ENCODE results near the gene SASH3.
A peak's percentile ranks its signal among the peaks of the same experiment; 100 is the strongest.

Gene SASH3

GRCh38 chrX:129750971-129751370, 28.8 kb upstream of the SASH3 start:
- Histone ChIP-seq H3K9me3 (no peaks in the 10 kb centered on the region), H3K36me3 (no peaks in the 10 kb centered on the region), H3K27ac (peak overlapping the region; percentile 71), H3K27me3 (no peaks in the 10 kb centered on the region), H3K4me1 (ENCODE audit: control insufficient read depth in 1 of 2, insufficient read depth in 1 of 2, low read depth in 1 of 2, low read length in 1 of 2) (peaks cover 56 to 65% of the 10 kb centered on the region in 2 experiments), H3K4me3 (ENCODE audit: low read depth in 1 of 2, low read length in 1 of 2) (no peak overlapping the region)
- TF ChIP-seq, protein P1, sequence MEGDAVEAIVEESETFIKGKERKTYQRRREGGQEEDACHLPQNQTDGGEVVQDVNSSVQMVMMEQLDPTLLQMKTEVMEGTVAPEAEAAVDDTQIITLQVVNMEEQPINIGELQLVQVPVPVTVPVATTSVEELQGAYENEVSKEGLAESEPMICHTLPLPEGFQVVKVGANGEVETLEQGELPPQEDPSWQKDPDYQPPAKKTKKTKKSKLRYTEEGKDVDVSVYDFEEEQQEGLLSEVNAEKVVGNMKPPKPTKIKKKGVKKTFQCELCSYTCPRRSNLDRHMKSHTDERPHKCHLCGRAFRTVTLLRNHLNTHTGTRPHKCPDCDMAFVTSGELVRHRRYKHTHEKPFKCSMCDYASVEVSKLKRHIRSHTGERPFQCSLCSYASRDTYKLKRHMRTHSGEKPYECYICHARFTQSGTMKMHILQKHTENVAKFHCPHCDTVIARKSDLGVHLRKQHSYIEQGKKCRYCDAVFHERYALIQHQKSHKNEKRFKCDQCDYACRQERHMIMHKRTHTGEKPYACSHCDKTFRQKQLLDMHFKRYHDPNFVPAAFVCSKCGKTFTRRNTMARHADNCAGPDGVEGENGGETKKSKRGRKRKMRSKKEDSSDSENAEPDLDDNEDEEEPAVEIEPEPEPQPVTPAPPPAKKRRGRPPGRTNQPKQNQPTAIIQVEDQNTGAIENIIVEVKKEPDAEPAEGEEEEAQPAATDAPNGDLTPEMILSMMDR (IDR thresholded peaks at IDR 0.05), result no peak

DNA sequence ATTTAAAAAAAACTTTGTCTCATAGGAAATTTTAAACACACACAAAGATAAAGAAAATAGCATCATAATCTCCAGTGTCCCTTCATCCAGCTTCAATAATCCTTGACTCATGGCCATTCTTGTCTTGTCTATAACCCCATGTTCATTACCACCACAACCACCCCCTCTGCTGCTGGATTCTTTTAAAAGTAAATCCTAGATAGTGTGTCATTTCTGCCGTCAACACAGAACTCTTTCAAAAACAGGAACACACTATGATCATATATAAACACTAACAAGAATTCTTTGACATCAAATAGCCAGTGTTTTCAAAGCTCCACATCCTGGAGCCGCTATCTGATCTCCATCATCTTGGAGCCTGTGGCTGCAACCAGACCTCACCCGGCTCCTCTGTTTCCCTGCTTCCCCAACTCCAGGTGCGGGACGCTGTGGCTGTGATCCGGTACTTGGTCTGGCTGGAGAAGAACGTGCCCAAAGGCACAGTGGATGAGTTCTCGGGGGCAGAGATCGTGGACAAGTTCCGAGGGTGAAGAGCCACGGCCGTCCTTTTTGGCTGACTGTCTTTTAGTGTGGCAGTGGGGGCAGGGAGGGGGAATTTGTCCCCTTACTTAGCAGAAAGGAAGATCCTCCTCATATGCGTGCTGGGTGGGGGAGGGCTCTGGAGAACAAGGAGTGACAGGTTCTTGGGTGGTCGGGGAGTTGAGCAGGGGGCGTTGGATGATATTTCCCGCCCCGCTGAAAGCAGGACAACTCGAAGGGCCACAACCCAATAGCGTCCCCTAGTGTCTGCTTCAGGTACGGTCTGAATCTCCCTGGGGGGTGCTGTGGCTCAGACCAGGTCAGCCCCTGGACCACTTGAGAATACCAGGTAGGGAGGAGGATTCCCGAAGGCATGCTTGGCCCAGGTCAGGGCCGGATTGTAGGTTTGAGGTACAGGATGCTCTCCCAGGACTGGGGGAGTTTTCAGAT, 25.4 kb upstream of the SASH3 start:
- Histone ChIP-seq H3K27ac (peak overlapping the region; percentile 27), H3K4me1 (ENCODE audit: control insufficient read depth in 1 of 2, insufficient read depth in 1 of 2, low read depth in 1 of 2, low read length in 1 of 2) (peaks cover 55 to 65% of the 10 kb centered on the region in 2 experiments), H3K36me3 (no peaks in the 10 kb centered on the region), H3K4me3 (ENCODE audit: low read depth in 1 of 2, low read length in 1 of 2) (peak overlapping the region; percentile 36 to 40), H3K9me3 (no peaks in the 10 kb centered on the region), H3K27me3 (no peaks in the 10 kb centered on the region)
- TF ChIP-seq, protein P1 (IDR thresholded peaks at IDR 0.05), result peak; percentile 47

DNA sequence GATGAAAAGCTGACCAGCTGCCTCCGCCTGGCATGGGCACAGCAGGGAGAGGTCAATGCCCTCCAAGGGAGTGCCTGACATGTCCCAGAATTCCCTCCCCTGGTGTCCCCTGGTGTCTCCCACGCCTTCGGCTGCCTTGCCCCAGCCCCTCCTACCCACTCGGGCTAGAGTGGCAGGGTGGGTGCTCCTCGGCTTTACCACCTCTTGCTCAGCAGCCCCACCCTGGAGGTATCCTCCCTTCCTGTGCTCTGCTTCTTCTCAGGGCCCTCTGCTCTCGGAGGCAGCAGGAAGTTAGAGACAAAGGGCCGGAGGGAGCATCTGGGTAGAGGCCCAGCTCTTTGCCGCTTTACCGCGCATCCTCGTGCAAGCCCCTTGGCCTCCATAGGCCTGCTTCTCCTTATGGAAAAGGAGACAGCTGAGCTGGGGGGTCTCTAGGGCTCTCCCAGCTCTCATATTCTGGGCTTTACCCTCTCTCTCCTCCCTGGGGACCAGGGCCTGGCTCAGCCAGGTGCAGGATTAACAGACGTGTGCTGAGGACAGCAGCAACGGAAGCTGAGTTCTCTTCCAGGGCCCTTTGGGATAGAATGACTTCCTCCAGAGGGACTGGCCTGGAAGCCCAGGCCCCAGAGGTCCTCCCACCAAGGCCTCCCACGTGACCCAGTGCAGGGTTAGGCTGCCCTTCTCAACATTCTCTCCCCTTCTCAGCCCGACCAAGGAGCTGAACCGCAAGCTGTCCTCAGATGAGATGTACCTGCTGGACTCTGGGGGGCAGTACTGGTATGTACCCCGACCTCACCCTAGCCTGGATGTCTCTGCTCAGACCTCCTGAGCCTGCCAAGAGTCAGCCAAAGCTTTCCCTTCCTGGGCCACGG, 23.7 kb upstream of the SASH3 start:
- Histone ChIP-seq H3K27ac (peak overlapping the region; percentile 6), H3K36me3 (no peaks in the 10 kb centered on the region), H3K27me3 (no peaks in the 10 kb centered on the region), H3K4me3 (ENCODE audit: low read depth in 1 of 2, low read length in 1 of 2) (no peak overlapping the region), H3K4me1 (ENCODE audit: control insufficient read depth in 1 of 2, insufficient read depth in 1 of 2, low read depth in 1 of 2, low read length in 1 of 2) (peaks cover 69 to 77% of the 10 kb centered on the region in 2 experiments), H3K9me3 (no peaks in the 10 kb centered on the region)
- TF ChIP-seq, protein P1 (IDR thresholded peaks at IDR 0.05), result no peak

DNA sequence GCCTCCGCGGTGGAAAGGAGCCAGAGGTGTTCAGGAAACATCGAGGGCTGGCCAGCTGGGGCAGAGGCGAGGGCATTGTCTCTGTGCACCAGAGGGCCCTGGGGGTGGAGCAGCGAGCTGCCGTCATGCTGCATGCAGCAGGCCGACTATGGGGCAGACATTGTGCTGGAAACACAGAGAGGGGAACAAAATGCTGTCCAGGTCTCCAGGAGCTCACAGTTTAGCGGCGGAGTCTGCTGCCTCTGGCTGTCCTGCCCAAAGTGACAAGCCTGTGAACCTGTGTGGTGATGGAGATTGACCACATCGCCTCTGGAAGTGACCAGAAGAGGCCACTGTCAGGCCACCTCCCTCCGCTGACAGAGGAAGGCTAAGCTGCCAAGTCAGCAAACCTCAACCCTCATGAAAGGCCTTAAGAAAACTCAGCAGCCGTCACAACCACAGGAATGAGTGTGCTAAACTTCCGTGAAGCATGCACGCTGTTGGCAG, 20.1 kb upstream of the SASH3 start:
- Histone ChIP-seq H3K27ac (peak overlapping the region; percentile 93), H3K4me1 (ENCODE audit: control insufficient read depth in 1 of 2, insufficient read depth in 1 of 2, low read depth in 1 of 2, low read length in 1 of 2) (peaks cover 55% of the 10 kb centered on the region in 2 experiments)

GRCh38 chrX:129760155-129760554, 19.6 kb upstream of the SASH3 start:
- no peaks in the 10 kb centered on the region for H3K27me3 ChIP-seq
- TF ChIP-seq, protein P1 (IDR thresholded peaks at IDR 0.05), result no peak
- peaks cover 55 to 57% of the 10 kb centered on the region in 2 experiments for H3K4me1 ChIP-seq (ENCODE audit: control insufficient read depth in 1 of 2, insufficient read depth in 1 of 2, low read depth in 1 of 2, low read length in 1 of 2)
- H3K9me3 ChIP-seq, result no peaks in the 10 kb centered on the region
- no peaks in the 10 kb centered on the region for H3K36me3 ChIP-seq
- H3K4me3 ChIP-seq (ENCODE audit: low read depth in 1 of 2, low read length in 1 of 2), result peak overlapping the region; percentile 16 to 32
- peak overlapping the region; percentile 93 for H3K27ac ChIP-seq

More for the DNA sequence above, 20.1 kb upstream of the SASH3 start:
- Histone ChIP-seq H3K9me3 (no peaks in the 10 kb centered on the region), H3K27me3 (no peaks in the 10 kb centered on the region), H3K4me3 (ENCODE audit: low read depth in 1 of 2, low read length in 1 of 2) (peak overlapping the region; percentile 16 to 32), H3K36me3 (no peaks in the 10 kb centered on the region)
- TF ChIP-seq, protein P1 (IDR thresholded peaks at IDR 0.05), result peak; percentile 48

All from neutrophil (primary cell).